ENCODE measurements around the gene PHYKPL.
"Not testable (repeated sequence)": the region's sequence is repeated elsewhere in the genome, so short reads cannot be mapped to it uniquely, and the experiment has no call there.

Gene PHYKPL

DNA sequence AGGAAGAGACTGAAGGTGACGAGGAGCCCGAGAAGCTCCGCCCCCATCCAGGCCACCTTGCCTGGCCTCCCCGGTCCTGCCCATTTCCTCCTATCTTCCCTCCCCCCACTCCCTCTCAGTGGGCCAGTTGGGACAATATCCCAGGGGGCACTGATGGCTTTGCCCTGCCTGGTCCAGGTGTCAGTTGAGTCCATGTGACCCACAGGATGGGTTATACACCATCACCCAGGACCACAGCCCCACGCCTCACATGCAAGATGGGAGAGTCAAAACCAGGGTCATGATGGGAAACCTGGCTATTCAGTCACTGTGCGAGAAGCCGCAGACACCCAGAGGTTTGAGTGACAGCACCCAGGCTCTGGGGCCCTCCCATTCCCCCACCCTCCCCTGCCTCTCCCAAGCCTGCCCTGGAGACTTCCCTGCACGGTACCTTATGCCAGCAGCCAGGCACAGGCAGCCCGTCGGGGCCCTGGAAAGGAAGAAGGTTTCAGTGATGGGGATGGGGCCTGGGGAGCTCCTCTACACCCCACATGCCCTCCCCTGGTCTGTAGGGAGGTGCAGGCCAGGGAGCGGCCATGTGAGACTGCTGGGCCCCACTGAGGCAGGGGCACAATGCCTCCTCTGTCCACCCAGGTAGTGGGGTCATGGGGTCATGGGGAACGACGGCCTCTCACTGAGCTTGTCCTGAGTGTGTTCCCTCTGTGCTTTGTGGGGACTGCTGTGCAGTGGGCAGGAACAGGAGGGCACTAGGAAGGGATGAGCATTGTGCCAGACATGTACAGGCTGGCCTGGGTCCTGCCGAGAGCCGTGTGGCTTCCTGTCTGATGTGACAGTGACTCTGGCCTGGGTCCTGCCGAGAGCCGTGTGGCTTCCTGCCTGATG is 6.3 kb upstream of the PHYKPL start:
- DNase-seq: no peak

DNA sequence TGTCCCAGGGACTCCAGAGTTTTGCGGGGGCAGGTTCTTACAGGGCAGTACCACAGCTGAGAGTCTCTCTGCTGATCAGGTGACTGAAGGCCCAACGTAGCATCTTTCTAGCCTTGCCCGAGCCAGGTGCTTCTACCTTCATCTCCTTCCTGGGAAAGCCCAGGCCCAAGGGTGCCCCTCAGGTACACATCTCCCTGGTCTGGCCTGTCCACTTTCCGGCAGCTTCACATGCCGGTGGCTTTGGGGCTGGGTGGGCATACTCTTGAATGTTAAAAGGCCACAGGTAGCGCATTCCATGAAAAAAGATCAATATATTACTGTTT is 5.7 kb upstream of the PHYKPL start:
- no peak for DNase-seq

DNA sequence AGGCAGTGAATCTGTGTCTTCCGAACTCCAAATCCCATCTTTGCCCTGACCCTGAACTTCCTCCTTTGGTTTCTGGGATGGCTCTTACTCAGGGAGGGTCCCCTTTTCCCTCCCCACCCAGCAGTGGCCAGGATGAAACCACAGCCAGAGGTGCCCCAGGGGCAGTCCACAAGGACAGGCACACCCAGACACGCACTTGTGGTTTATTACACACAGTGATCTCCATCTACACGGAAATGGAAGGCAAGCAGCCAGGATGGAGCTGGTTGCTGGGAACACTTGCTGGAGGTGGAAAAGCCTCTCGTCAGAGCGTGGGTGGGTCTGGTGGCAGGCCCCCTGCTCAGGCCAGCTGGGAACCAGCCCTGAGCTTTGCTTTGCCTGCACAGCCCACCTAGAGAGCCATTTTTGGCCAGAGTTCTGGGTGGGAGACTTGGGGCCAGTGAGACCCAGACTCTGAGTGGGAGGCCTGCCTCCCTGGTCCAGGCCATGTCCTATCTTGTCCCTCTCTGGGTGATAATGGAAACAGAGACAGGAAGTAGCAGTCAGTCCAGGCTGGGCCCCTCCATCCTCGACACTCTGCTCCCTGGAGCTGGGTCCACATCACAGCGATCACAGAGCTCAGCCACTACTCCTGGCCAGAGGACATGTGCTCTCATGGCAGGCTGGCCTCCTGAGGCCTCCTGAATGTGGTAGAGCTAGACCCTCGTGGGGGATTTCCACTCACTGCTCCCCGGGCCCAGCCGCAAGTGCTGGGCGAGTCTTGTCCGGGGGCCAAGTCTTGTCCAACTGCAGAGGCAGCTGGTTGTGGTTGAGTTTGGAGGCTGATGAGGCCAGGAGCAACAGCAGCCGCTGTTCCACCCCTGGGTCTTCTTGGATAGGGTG is 5.1 kb upstream of the PHYKPL start:
- DNase-seq: no peak

GRCh38 chr5:178236679-178237078 is 4.1 kb upstream of the PHYKPL start:
- no peak for DNase-seq

DNA sequence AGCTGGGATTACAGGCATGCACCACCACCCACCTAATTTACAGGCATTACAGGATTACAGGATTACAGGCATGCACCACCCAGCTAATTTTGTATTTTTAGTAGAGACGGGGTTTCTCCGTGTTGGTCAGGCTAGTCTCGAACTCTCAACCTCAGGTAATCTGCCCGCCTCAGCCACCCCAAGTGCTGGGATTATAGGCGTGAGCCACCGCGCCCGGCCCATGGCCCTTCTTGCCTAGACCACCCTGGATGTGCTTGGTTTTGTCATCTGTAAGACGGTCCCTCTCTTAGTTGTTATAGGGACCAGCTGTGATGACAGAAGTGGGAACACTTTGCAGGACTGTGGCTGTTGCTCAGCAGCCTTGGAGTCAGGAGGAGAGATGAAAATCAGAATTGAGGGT is 3.5 kb upstream of the PHYKPL start:
- no peak for DNase-seq

DNA sequence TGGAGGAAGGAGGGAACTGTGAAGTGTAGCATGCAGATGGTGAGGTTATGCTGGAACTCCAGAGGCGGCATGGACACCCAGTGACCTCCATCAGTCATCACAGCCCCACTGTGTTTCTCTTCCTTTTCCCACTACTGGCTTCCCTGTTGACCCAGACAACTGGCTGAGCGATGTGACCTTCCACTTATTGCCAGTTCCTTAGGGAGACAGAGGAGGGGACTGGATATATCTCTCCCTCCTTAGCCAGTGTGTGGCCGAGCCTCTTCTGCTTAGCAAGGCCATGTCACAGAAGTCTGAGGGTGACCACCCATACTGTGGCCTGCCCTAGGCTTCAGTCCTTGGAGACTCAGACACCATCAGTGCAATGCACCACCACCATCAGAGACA is 3.0 kb upstream of the PHYKPL start:
- no peak for DNase-seq

DNA sequence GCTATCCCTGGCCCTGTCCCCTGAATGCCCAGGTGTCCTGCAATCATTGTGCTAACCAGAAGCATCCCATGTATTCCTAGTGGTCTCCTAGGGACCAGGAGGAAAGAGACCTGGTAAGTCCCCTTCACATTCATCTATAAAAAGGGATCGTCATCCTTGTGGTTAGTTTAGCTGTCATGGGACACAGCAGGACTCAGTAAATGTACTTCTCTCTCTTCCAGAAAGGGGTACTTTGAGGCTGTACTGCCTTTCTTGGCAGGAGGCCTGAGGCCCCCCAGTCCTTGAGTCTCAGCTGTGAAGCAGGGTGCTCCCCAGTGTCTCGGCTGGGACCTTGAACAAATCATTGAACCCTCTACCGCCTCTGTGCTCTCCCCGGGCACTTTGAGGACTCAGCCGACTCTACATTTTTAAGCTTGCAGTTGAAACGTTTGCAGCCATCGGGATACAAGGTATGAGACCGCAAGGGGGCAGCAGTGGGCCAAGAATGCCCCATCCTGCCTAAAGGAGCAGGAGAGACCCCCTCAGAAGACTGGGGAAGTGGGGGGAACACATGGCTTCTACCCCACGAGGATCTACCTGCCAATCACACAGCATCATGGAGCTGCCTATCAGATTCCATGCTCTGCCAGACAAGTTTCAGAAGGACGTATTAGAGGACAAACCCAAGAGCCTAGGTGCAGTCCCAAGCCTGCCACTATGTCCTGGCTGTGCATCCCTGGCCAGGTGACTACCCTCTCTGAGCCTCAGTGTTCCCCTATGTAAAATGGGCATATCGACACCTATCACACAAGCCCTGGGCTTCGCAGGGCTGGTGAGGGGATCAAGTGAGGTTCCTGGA is 2.4 kb upstream of the PHYKPL start:
- peak; percentile 30 to 35 for DNase-seq

DNA sequence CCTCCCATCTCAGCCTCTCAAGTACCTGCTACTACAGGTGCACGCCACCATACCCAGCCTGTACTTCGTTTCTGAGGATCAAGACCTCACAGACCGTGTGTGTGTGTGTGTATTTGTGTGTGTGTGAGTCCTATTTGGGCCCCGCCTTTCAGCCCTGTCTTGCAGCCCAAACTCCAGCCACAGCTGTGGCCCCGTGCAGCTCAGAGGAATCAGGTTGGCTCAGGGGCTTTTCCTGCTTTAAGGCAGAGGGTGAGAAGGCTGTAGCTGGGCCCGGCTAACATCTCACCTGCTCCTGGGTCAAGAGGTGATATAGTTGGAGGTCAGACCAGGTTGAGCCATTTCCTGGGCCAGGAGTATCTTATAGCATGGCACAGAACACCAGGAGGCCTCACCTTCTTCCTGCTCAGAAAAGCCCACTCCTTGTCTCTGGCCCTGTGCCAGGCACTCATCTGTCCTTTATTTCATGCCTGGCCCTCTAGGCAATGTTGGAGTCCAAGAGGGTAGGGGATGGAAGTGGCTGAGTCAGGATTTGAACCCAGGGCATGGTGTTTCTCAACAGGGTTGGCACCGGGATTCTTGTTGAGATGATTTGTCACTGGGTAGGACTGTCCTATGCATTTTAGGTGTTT is 1.6 kb upstream of the PHYKPL start:
- no peak for DNase-seq

GRCh38 chr5:178232920-178233429 is 373 bp upstream of the PHYKPL start:
- no peak for DNase-seq

- peak in 1 of 2 experiments; percentile 12 for DNase-seq
Measured at GRCh38 chr5:178231539-178232123, 971 bp downstream of the PHYKPL start.

DNA sequence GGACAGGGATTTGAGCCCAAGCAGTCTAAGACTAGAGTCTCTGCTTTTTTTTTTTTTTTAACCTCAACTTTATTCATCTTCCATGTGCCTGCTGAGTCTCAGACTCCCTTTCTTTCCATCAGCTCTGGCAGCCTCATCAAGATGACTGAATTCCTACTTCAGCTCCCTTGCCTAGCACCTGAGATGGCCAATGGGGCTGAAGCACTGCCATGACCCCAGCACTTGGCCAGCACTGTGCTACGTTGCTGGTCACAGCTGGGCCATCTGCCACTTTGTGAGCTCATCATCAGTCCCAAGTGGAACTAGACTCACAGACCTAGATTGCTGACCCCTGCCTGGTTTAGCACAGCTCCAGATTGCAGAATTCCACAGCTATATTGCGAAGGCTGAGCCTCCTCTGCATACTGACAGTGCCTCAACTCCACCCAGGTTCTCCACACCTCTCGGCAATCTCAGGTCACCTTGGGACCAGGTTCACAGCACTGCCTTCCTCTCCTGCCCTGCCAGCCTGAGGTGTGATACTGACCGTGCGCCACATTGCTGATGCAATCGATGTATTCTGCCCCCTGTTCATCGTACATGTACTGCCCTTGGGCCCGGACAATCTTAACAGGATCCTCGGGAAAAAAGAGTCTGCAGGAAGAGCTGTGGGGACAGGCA is 1.6 kb downstream of the PHYKPL start:
- no peak for DNase-seq

DNA sequence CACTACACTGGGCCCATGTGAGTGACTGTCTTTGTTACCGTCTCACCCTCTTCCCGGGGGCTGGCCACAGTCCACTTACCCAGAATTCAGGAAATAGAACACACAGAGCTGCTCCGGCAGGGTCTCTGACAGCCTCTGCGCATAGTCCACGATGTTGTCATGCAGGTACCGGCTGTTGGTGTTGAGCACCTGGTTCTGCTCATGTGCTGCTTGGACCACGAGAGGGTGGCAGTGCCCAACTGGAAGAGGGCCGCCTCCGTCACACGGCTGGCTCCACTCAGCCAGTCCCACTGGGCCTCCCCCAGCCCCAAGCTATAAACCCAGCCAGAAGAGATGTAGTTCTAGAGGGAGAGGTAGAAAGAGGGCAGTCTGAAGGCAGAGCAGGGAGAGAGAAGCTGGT is 2.7 kb downstream of the PHYKPL start:
- no peak for DNase-seq

GRCh38 chr5:178229111-178229510 is 3.5 kb downstream of the PHYKPL start:
- DNase-seq: not testable (repeated sequence)

DNA sequence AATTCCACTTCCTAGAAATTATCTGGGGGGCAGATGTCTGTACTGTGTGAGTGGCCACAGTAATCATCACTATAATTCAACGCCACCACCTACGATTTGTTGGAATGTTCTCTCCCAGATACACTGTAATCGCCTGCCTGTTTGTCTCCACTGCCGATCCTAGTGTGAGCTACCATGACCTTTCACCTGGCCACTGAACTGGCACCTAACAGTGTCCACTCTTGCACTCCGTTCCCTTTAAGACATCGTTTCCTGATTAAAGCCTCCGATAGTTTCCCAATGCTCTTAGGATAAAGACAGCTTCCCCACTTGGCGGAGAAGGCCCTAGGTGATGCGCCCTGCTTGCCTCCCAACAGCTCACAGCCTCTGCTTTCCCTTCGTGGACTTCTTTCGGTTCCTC is 4.0 kb downstream of the PHYKPL start:
- no peak for DNase-seq

DNA sequence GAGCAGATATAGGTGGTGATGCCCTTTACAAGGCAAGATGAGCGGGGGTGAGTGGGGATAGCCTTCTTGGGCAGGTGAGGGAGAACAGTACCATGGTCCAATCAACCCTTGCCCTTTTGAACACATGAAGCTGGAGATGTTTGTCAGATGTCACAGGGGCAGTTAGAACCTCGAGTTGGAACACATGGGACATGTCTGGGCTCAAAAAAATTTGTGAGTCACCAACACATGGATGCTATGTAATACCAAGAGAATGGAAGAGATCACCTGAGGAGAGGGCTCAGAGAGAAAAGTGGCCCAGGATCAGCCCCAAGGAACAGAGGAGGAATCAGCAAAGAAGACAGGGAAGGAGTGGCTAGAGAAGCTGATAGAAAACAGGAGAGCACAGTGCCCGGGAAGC is 4.7 kb downstream of the PHYKPL start:
- DNase-seq: no peak

GRCh38 chr5:178227138-178227659 is 5.4 kb downstream of the PHYKPL start:
- no peak for DNase-seq

DNA sequence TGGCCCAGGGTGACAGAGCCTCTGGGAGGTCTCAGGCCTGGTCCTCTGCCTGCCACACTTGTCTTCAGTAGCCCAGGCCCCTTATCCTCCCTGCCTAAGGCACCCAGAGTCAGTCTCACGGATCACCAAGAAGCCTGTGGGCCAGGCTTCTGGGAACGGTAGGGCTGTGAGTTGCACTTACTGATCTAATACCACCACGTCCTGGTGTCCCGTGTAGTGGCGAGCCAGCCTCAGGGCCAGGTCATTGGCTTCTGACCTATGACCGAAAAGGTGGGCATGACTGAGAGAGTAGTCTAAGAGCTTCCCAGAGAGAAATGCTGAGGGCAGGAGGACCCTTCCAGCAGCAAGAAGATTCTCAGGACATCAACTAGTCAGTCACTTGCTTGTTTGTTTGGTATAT is 7.4 kb downstream of the PHYKPL start:
- no peak for DNase-seq

DNA sequence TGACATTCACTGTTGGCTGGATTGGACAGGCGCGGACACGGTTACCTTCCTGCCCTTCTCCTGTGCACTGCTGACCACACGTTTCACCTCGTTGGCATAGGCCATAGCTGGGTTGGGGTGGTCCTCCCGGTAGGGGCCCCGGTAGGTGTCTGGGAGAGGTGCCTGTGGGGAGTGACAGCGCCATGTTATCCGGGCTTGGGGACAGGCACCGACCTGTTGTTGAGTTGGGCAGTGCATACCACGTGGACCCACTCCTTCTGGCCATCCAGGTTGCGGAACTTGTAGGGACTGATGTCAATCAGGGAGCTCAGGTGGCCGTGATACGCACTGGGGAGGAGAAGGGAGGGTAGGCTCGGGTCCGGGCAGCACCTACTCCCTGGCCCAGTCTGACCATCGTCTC is 8.2 kb downstream of the PHYKPL start:
- no peak for DNase-seq

DNA sequence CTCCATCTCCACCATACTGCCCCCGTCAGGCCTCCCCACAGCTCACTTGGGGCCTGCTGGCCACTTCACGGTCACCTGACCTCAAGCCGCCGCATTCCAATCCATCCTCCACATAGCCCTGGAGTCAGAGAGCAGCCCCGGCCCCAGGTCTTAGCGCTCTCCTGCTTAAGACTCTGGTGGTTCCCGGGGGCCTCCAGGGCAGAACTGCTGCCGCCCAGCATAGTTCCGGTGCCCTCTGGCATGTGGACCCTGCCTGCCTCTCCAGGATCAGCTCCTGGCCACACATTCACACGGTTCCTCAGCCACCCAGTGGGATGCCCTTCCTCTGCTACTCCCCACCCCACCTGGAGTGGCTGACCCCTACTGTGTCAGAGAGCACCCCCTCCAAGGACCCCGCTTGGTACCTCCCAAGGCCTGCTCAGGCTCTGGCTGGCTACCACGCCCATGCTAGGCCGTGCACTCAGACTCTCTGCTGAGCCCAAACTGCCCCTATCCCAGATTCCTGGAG is 8.7 kb downstream of the PHYKPL start:
- no peak for DNase-seq

- DNase-seq: no peak
Measured at GRCh38 chr5:178223196-178223773, 9.3 kb downstream of the PHYKPL start.

DNA sequence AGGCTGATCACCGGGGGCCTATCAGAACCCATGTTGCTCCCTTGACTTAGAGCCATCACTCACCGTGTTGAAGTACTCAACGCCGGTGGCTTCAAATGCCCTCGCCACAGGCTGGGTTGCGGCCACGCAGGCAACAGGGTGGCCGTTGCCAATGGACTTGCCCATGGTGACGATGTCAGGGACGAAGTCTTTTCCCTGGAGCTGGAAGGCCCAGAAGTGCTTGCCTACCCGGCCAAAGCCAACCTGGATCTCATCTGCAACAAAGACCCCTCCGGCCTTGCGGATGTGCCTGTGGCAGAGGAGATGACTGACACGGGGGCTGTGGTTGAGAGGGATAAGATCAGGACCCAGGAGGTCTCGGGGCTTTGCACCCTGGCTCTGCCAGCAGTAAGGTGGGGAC is 10.3 kb downstream of the PHYKPL start:
- no peak for DNase-seq
